Osteocyte (in vitro differentiated cells): ENCODE data around the gene ERV3-1. TPM values are rescaled to one million over a fixed set of nuclear protein-coding genes. Genes with fewer than 3 reads are reported as not detected.

Source experiments
- DNase-seq: peaks from one replicate; pipeline ENCODE4 v3.0.0; 2021; ENCODE audit warnings: mixed read lengths; ENCODE audit not compliant: unreplicated experiment; ENCODE audit errors: extremely low spot score
- H3K27ac Mint-ChIP-seq: one replicate; pipeline ENCODE4 v1.8.0; 2021; ENCODE audit warnings: mild to moderate bottlenecking, mixed read lengths; ENCODE audit not compliant: unreplicated experiment
- H3K27me3 Mint-ChIP-seq: one replicate; pipeline ENCODE4 v1.8.0; 2021; ENCODE audit warnings: mixed read lengths; ENCODE audit not compliant: unreplicated experiment
- H3K36me3 Mint-ChIP-seq: one replicate; pipeline ENCODE4 v1.8.0; 2021; ENCODE audit warnings: mixed read lengths; ENCODE audit not compliant: unreplicated experiment
- H3K4me1 Mint-ChIP-seq: one replicate; pipeline ENCODE4 v1.8.0; 2021; ENCODE audit warnings: mixed read lengths; ENCODE audit not compliant: unreplicated experiment
- H3K4me3 Mint-ChIP-seq: one replicate; pipeline ENCODE4 v1.8.0; 2021; ENCODE audit warnings: mild to moderate bottlenecking, moderate library complexity, mixed read lengths; ENCODE audit not compliant: unreplicated experiment
- H3K9me3 Mint-ChIP-seq: one replicate; pipeline ENCODE4 v1.8.0; 2021; ENCODE audit warnings: mixed read lengths; ENCODE audit not compliant: unreplicated experiment
- total RNA-seq: library from RNA; stranded (reverse); gene quantifications from 2 replicates; pipeline ENCODE4 v1.2.1, GENCODE V29; 2021
- TF ChIP-seq, protein P1 (sequence below): fragments of 200-600 bp; sonication (generic); IDR thresholded peaks from 2 replicates; pipeline ENCODE4 v1.5.0; 2021; ENCODE audit warnings: antibody characterized with exemption, mild to moderate bottlenecking, moderate library complexity

ERV3-1 gene
- total RNA-seq, 1 donor from 2014 or later = 19.0 TPM

- TF ChIP-seq, protein P1, sequence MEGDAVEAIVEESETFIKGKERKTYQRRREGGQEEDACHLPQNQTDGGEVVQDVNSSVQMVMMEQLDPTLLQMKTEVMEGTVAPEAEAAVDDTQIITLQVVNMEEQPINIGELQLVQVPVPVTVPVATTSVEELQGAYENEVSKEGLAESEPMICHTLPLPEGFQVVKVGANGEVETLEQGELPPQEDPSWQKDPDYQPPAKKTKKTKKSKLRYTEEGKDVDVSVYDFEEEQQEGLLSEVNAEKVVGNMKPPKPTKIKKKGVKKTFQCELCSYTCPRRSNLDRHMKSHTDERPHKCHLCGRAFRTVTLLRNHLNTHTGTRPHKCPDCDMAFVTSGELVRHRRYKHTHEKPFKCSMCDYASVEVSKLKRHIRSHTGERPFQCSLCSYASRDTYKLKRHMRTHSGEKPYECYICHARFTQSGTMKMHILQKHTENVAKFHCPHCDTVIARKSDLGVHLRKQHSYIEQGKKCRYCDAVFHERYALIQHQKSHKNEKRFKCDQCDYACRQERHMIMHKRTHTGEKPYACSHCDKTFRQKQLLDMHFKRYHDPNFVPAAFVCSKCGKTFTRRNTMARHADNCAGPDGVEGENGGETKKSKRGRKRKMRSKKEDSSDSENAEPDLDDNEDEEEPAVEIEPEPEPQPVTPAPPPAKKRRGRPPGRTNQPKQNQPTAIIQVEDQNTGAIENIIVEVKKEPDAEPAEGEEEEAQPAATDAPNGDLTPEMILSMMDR = no peak
- H3K27me3 Mint-ChIP-seq = no peaks in the 10 kb centered on the region
- H3K4me3 Mint-ChIP-seq = peak overlapping the region; percentile 95
- peaks cover 28% of the 10 kb centered on the region for H3K9me3 Mint-ChIP-seq
- no peak for DNase-seq
- H3K27ac Mint-ChIP-seq = no peak overlapping the region
- H3K36me3 Mint-ChIP-seq = peaks cover 40% of the 10 kb centered on the region
- H3K4me1 Mint-ChIP-seq = peaks cover 26% of the 10 kb centered on the region
Measured at GRCh38 chr7:65004575-65004974, 1.9 kb downstream of the ERV3-1 start.

DNA sequence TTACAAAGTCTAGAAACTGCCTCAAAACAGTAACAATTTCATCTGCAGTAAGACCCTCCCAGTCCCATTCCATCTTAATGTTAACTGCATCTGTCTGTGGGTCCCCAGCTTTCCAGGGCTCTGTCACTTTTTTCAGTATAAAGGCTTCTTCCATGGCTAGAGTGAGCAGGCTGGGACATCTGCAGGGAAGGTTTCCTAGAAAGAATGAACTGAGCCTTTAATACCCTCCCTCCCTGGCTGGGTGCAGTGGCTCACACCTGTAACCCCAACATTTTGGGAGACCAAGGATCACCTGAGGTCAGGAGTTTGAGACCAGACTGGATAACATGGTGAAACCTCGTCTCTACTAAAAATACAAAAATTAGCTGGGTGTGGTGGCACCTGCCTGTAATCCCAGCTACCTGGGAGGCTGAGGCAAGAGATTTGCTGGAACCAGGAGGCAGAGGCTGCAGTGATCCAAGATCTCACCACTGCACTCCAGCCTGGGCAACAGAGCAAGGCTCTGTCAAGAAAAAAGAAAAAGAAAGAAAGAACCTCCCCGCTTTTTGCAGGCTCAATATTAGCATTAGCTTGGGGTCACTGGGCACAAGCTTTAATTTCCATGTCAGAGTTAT is 3.4 kb downstream of the ERV3-1 start:
- DNase-seq = no peak
- H3K27ac Mint-ChIP-seq = no peak overlapping the region
- TF ChIP-seq, protein P1 = no peak
- peaks cover 55% of the 10 kb centered on the region for H3K36me3 Mint-ChIP-seq
- peaks cover 26% of the 10 kb centered on the region for H3K4me1 Mint-ChIP-seq
- no peaks in the 10 kb centered on the region for H3K27me3 Mint-ChIP-seq
- H3K4me3 Mint-ChIP-seq = no peak overlapping the region
- H3K9me3 Mint-ChIP-seq = peaks cover 40% of the 10 kb centered on the region

- peak; percentile 11 for DNase-seq
- Mint-ChIP-seq H3K27ac (no peak overlapping the region), H3K4me3 (no peak overlapping the region), H3K27me3 (no peaks in the 10 kb centered on the region), H3K9me3 (peaks cover 55% of the 10 kb centered on the region), H3K4me1 (peaks cover 21% of the 10 kb centered on the region), H3K36me3 (peaks cover 64% of the 10 kb centered on the region)
- TF ChIP-seq, protein P1 = no peak
Measured at GRCh38 chr7:65001291-65001814, 5.1 kb downstream of the ERV3-1 start.

DNA sequence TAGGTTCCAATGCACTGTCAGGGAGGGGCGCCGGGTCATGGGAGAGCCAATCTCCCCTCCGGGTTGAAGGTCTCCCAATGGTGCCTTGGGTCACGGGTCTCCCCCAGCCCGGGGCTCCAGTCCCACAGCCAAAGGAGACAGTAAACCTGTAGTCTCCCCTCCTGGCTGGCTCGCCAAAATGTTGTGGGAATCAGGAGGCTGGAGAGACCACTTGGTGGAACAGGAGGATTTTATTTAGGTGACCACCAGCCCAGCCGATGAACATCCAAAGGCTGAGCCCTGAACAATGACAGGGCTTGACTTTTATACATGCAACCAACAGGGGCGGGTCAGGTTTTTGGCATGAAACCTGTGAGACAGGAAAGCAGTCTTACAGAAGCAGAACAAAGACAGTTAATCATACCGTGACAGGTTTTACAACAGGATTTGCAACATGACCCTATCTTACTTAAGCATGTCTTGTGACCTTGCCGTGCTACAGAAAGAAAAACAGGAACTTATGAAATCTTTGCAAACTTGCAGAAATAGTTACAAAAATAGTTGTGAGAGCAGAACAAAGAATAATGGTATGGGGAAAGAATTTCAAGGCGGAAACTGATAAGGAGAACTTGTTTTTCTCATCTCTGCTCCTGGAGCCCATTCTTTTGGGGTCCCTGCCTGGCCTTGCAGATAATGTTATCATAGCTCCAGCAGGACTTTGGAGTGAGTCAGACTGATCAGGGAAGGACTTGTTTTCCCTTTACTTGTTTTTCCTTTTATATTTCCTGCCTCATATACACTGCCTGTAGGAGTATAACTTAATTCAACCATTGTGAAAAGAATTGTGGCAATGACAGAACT is 7.1 kb downstream of the ERV3-1 start:
- TF ChIP-seq, protein P1 = no peak

DNA sequence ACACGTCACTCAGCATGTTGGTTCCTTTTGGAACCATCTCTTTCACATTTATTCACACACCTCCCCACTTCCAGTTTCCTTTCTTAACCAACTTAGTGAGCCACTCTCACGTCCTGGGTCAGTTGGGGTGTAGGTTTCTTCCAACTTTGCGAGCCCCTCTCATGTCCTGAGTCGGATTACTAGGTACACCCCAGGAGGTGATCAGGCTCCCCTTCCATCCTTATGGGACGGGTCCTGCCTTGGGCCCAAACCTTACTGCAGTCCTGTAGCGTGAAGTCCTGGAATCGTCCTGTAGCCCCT is 7.7 kb downstream of the ERV3-1 start:
- TF ChIP-seq, protein P1 = no peak
- Mint-ChIP-seq H3K27ac (no peak overlapping the region), H3K4me1 (peaks cover 2% of the 10 kb centered on the region), H3K36me3 (peaks cover 59% of the 10 kb centered on the region), H3K9me3 (peaks cover 72% of the 10 kb centered on the region), H3K27me3 (no peaks in the 10 kb centered on the region), H3K4me3 (no peak overlapping the region)
- no peak for DNase-seq

More for the DNA sequence above, 7.1 kb downstream of the ERV3-1 start:
- H3K4me3 Mint-ChIP-seq = no peak overlapping the region
- no peaks in the 10 kb centered on the region for H3K27me3 Mint-ChIP-seq
- no peak overlapping the region for H3K27ac Mint-ChIP-seq
- H3K9me3 Mint-ChIP-seq = peaks cover 67% of the 10 kb centered on the region
- H3K36me3 Mint-ChIP-seq = peaks cover 61% of the 10 kb centered on the region
- DNase-seq = peak; percentile 79
- peaks cover 4% of the 10 kb centered on the region for H3K4me1 Mint-ChIP-seq
